ENCODE measurements around the gene BNC2.

BNC2 gene

GRCh38 chr9:16450043-16450442 lies 420.4 kb downstream of the BNC2 start:
- H3K79me2 ChIP-seq (ENCODE audit: insufficient read depth, low read length) = no peaks in the 10 kb centered on the region
- no peaks in the 10 kb centered on the region for H3K4me1 ChIP-seq (ENCODE audit: insufficient read depth, low read length, poor library complexity, severe bottlenecking)
- no peaks in the 10 kb centered on the region for H3F3A ChIP-seq (ENCODE audit: low read depth)
- H4K20me1 ChIP-seq (ENCODE audit: insufficient read depth, low read length, poor library complexity, severe bottlenecking) = no peaks in the 10 kb centered on the region
- no peaks in the 10 kb centered on the region for H3K9me3 ChIP-seq (ENCODE audit: insufficient read depth, low read depth, low read length)
- TF ChIP-seq EZH2phosphoT487 (IDR thresholded peaks at IDR 0.05; ENCODE audit: borderline replicate concordance) = no peak
- TF ChIP-seq CTCF (conservative IDR thresholded peaks at IDR 0.05; ENCODE audit: low read length) = no peak
- H3K4me2 ChIP-seq (ENCODE audit: low read depth, low read length, poor library complexity, severe bottlenecking) = no peak overlapping the region
- no peak overlapping the region for H3K4me3 ChIP-seq (ENCODE audit: low read length, poor library complexity, severe bottlenecking)
- H3K27me3 ChIP-seq (ENCODE audit: insufficient read depth, low read length, poor library complexity, severe bottlenecking) = no peaks in the 10 kb centered on the region
- H3K9me2 ChIP-seq (replicated peaks; ENCODE audit: low read depth, low read length) = no peaks in the 10 kb centered on the region
- H3K36me3 ChIP-seq (ENCODE audit: insufficient read depth, low read length) = no peaks in the 10 kb centered on the region
- H3K9ac ChIP-seq (ENCODE audit: low read depth, low read length, poor library complexity, severe bottlenecking) = no peak overlapping the region
- H2AFZ ChIP-seq (ENCODE audit: low read length) = no peak overlapping the region

DNA sequence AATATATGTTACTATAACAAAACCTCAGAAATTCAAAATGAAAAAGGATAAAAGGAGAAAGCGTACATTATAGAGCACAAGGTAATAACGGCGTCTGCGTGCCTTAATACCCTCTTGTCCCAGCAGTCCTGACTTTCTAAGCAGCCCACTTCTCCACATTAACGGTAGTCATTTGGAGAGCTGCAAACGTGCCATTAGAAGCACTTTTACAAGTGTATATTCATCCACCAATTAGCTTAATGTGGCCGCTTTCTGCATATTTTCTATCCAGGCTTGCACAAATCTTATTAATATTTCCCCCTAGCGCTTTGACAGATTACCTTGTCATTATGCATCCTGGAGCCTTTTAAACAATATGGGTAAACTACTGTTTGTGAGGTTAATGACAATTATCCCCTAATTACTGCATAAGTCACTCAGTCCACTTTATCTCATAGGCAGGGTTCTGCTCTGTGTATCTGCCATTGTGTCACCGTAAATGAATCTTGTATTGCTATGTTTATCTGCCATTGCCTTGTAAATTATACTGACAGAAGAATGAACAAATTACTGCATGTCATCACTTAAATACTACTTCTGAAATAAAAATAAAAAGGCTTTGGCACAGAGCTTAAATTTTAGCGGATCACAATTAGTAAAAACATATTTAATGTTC lies 421.3 kb downstream of the BNC2 start:
- no peak for TF ChIP-seq CTCF (conservative IDR thresholded peaks at IDR 0.05; ENCODE audit: low read length)
- no peak for TF ChIP-seq EZH2phosphoT487 (IDR thresholded peaks at IDR 0.05; ENCODE audit: borderline replicate concordance)
- H3K4me3 ChIP-seq (ENCODE audit: low read length, poor library complexity, severe bottlenecking) = no peak overlapping the region

GRCh38 chr9:16447946-16448345 lies 422.5 kb downstream of the BNC2 start:
- H3K4me2 ChIP-seq (ENCODE audit: low read depth, low read length, poor library complexity, severe bottlenecking) = no peak overlapping the region
- TF ChIP-seq CTCF (conservative IDR thresholded peaks at IDR 0.05; ENCODE audit: low read length) (no peak), EZH2phosphoT487 (IDR thresholded peaks at IDR 0.05; ENCODE audit: borderline replicate concordance) (no peak)
- no peak overlapping the region for H3K4me3 ChIP-seq (ENCODE audit: low read length, poor library complexity, severe bottlenecking)
- H3K9me2 ChIP-seq (replicated peaks; ENCODE audit: low read depth, low read length) = no peaks in the 10 kb centered on the region
- H3K4me1 ChIP-seq (ENCODE audit: insufficient read depth, low read length, poor library complexity, severe bottlenecking) = no peaks in the 10 kb centered on the region
- no peaks in the 10 kb centered on the region for H3K27me3 ChIP-seq (ENCODE audit: insufficient read depth, low read length, poor library complexity, severe bottlenecking)
- no peaks in the 10 kb centered on the region for H3K9me3 ChIP-seq (ENCODE audit: insufficient read depth, low read depth, low read length)
- H3K79me2 ChIP-seq (ENCODE audit: insufficient read depth, low read length) = no peaks in the 10 kb centered on the region
- H2AFZ ChIP-seq (ENCODE audit: low read length) = no peak overlapping the region
- no peaks in the 10 kb centered on the region for H3F3A ChIP-seq (ENCODE audit: low read depth)
- H4K20me1 ChIP-seq (ENCODE audit: insufficient read depth, low read length, poor library complexity, severe bottlenecking) = no peaks in the 10 kb centered on the region
- H3K36me3 ChIP-seq (ENCODE audit: insufficient read depth, low read length) = no peaks in the 10 kb centered on the region
- no peak overlapping the region for H3K9ac ChIP-seq (ENCODE audit: low read depth, low read length, poor library complexity, severe bottlenecking)

More for the DNA sequence above, 421.3 kb downstream of the BNC2 start:
- Histone ChIP-seq H3F3A (ENCODE audit: low read depth) (no peaks in the 10 kb centered on the region), H3K9me2 (replicated peaks; ENCODE audit: low read depth, low read length) (no peaks in the 10 kb centered on the region), H3K9ac (ENCODE audit: low read depth, low read length, poor library complexity, severe bottlenecking) (no peak overlapping the region), H3K9me3 (ENCODE audit: insufficient read depth, low read depth, low read length) (no peaks in the 10 kb centered on the region), H3K4me2 (ENCODE audit: low read depth, low read length, poor library complexity, severe bottlenecking) (no peak overlapping the region), H3K27me3 (ENCODE audit: insufficient read depth, low read length, poor library complexity, severe bottlenecking) (no peaks in the 10 kb centered on the region), H3K79me2 (ENCODE audit: insufficient read depth, low read length) (no peaks in the 10 kb centered on the region), H3K36me3 (ENCODE audit: insufficient read depth, low read length) (no peaks in the 10 kb centered on the region), H2AFZ (ENCODE audit: low read length) (no peak overlapping the region), H3K4me1 (ENCODE audit: insufficient read depth, low read length, poor library complexity, severe bottlenecking) (no peaks in the 10 kb centered on the region), H4K20me1 (ENCODE audit: insufficient read depth, low read length, poor library complexity, severe bottlenecking) (no peaks in the 10 kb centered on the region)

All from Loucy (cell line).